ENCODE measurements around the gene SAA2. TPM values are rescaled to one million over a fixed set of nuclear protein-coding genes. Genes with fewer than 3 reads are reported as not detected.

SAA2 gene
- total and polyA plus RNA-seq, 10 of the 15 experiments (the other 5 are each of a cell fraction or from before 2014, with no cell fraction given): 0.18 to 4.1 (median 0.28) TPM; not detected in 2

DNA sequence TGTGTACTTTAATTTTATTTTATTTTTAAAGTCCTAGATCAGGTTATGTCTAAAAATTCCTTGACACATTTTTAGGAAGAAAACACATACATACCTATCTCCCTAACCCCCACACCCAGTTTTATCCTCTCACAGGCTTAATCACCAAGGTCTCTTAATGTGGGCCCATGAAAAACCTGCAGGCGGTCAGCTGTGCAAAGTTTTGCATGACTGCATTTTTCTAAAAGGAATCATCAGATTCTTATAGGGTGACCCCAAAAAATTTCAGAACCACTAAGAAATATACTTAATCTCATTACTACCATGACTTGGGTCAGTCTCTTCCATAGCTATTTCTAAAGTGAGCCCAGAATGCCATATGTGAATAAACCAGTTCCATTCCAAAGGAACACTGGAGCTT, 37.4 kb upstream of the SAA2 start:
- in situ Hi-C loops (cut with MboI): no loop called here
- no TSS peak for BruUV-seq (replicated peaks)
- ChIA-PET CTCF (interaction anchor here (0.8 to 1.6 kb wide), 4 partner anchors 9 to 36 kb away, joined by 3 to 6 read pairs (median 4); partner anchors contain the start of gene HPS5), SMC1A (ENCODE audit: uncharacterized antibody, unreplicated experiment) (interaction anchor here (1.0 to 3.4 kb wide), 3 partner anchors 13 to 41 kb away, joined by 3 to 17 read pairs (median 5); no protein-coding TSS in a partner anchor), RAD21 (ENCODE audit: unreplicated experiment) (interaction anchor here (1.1 kb wide), 1 partner anchor 42 kb away, joined by 3 read pairs; no protein-coding TSS in a partner anchor), POLR2A (no interaction called here)
- no peak overlapping the region for H3K27ac ChIP-seq (ENCODE audit: control insufficient read depth, insufficient read depth)
- no peak for FAIRE-seq
- no peaks in the 10 kb centered on the region for H4K20me1 ChIP-seq (ENCODE audit: control insufficient read depth, insufficient read depth)
- H3K79me2 ChIP-seq (ENCODE audit: control insufficient read depth, insufficient read depth, low read length): no peaks in the 10 kb centered on the region
- H3K4me3 ChIP-seq: no peak overlapping the region
- H3K4me2 ChIP-seq (ENCODE audit: control insufficient read depth, insufficient read depth): no peak overlapping the region
- H3K9me3 ChIP-seq (replicated peaks; ENCODE audit: control insufficient read depth, insufficient read depth, low read length): no peaks in the 10 kb centered on the region
- 100% methylated on average over 1 of the region's 1 CpG for WGBS (ENCODE audit: insufficient coverage, insufficient replicate concordance, low lambda C conversion rate, missing lambda C conversion rate)
- peaks cover 16 to 46% of the 10 kb centered on the region in 2 experiments for H3K36me3 ChIP-seq (ENCODE audit: control insufficient read depth in 2 of 2, insufficient read depth in 2 of 2, low read length in 1 of 2)
- no peak for ATAC-seq
- intact Hi-C loops (cut with micrococcal nuclease; ENCODE audit: unreplicated experiment): no loop called here
- H3K4me1 ChIP-seq (ENCODE audit: control insufficient read depth, insufficient read depth, low read length): no peaks in the 10 kb centered on the region
- no peaks in the 10 kb centered on the region for H3K27me3 ChIP-seq (replicated peaks in 1 of 2; ENCODE audit: control insufficient read depth in 2 of 2, insufficient read depth in 2 of 2, low read length in 1 of 2)
- no peak overlapping the region for H3K9ac ChIP-seq (ENCODE audit: control insufficient read depth, insufficient read depth, low read length)
- DNase-seq (ENCODE audit: low read depth, low spot score): no peak
- H2AFZ ChIP-seq (ENCODE audit: control insufficient read depth, low read depth, low read length): no peak overlapping the region
- TF ChIP-seq, protein P1, sequence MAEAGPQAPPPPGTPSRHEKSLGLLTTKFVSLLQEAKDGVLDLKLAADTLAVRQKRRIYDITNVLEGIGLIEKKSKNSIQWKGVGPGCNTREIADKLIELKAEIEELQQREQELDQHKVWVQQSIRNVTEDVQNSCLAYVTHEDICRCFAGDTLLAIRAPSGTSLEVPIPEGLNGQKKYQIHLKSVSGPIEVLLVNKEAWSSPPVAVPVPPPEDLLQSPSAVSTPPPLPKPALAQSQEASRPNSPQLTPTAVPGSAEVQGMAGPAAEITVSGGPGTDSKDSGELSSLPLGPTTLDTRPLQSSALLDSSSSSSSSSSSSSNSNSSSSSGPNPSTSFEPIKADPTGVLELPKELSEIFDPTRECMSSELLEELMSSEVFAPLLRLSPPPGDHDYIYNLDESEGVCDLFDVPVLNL (IDR thresholded peaks at IDR 0.05; ENCODE audit: low read depth, low read length): no peak
- TF ChIP-seq BCL11A (IDR thresholded peaks at IDR 0.05; ENCODE audit: low read depth, low read length) (no peak), ATF7 (IDR thresholded peaks at IDR 0.05; ENCODE audit: low read depth) (no peak), ZNF592 (IDR thresholded peaks at IDR 0.05) (no peak), NKRF (conservative IDR thresholded peaks at IDR 0.05) (no peak), ZNF622 (IDR thresholded peaks at IDR 0.05) (no peak), SIX5 (IDR thresholded peaks at IDR 0.05; ENCODE audit: low read depth, low read length, severe bottlenecking) (no peak), ZBTB40 (IDR thresholded peaks at IDR 0.05; ENCODE audit: borderline replicate concordance) (no peak), E4F1 (IDR thresholded peaks at IDR 0.05; ENCODE audit: borderline replicate concordance, partially characterized antibody) (no peak)
